K562 (cell line): ENCODE results near the gene ADAR. TPM values are rescaled to one million over a fixed set of nuclear protein-coding genes. Genes with fewer than 3 reads are reported as not detected.

Experiments used
- CHD7 ChIP-seq: fragments of 200-600 bp; sonication (generic); IDR thresholded peaks from one replicate; pipeline ENCODE4 v1.6.1; 2012; ENCODE audit warnings: mild to moderate bottlenecking, low read depth, low read length, inconsistent platforms
- FOXP1 ChIP-seq: sonication (generic); formaldehyde crosslinking; IDR thresholded peaks from 2 replicates; pipeline ENCODE4 v1.8.0; 2022; ENCODE audit warnings: mild to moderate bottlenecking, missing genetic modification reagents
- LCOR ChIP-seq: sonication (generic); formaldehyde crosslinking; IDR thresholded peaks from 2 replicates; pipeline ENCODE4 v1.8.0; 2022; ENCODE audit warnings: mild to moderate bottlenecking, missing genetic modification reagents
- MAFF ChIP-seq: IDR thresholded peaks from 2 replicates; pipeline ENCODE4 v1.6.1; 2012; ENCODE audit warnings: low read length, improper control_type of control experiment
- NR2C1 ChIP-seq, 2 experiments: fragments of 450-650 bp; IDR thresholded peaks; 2 replicates each; pipeline ENCODE4 v1.6.1; 2017; ENCODE audit warnings: mild to moderate bottlenecking in 2 of 2, antibody characterized with exemption in 1 of 2, inconsistent platforms in 1 of 2, missing compliant biosample characterization in 1 of 2, missing genetic modification characterization in 1 of 2
- STAG1 ChIP-seq: sonication (generic); formaldehyde crosslinking; IDR thresholded peaks from 2 replicates; pipeline ENCODE4 v1.5.0; 2020; ENCODE audit warnings: missing genetic modification reagents, borderline replicate concordance
- YBX1 ChIP-seq: fragments of 450-650 bp; IDR thresholded peaks from 2 replicates; pipeline ENCODE4 v1.7.1; 2016; ENCODE audit warnings: mild to moderate bottlenecking
- ZBTB34 ChIP-seq: fragments of 250-450 bp; sonication (Bioruptor Pico); IDR thresholded peaks from 2 replicates; pipeline ENCODE4 v1.8.0; 2021; ENCODE audit warnings: mild to moderate bottlenecking, moderate library complexity
- ZNF282 ChIP-seq: sonication (generic); formaldehyde crosslinking; IDR thresholded peaks from 2 replicates; pipeline ENCODE4 v1.8.1; 2023; ENCODE audit warnings: missing genetic modification reagents
- ZNF586 ChIP-seq: fragments of 450-650 bp; formaldehyde crosslinking; conservative IDR thresholded peaks from 2 replicates; pipeline ENCODE4 v1.4.0; 2020; ENCODE audit warnings: mild to moderate bottlenecking, moderate library complexity
- ZNF717 ChIP-seq: fragments of 250-450 bp; sonication (Bioruptor Pico); IDR thresholded peaks from 2 replicates; pipeline ENCODE4 v1.5.0; 2021
- polyA plus RNA-seq, 8 experiments: library from polyadenylated mRNA; depleted of rRNA in 4 of 8; stranded (reverse) in 5 of 8; unstranded in 3 of 8; fragments of >200 nt; fragmentation: Nextera tagmentation in 2 of 8; fragmentation: Illumina TruSeq in 1 of 8; extraction: Ambion mirVana in 2 of 8; extraction: Trizol in 1 of 8; gene quantifications; 2 replicates each; pipeline versions ENCODE4 v1.2.1 to v1.2.3, GENCODE V29; 2011 to 2014; ENCODE audit warnings: inconsistent platforms in 1 of 8, missing spikeins in 1 of 8
- total RNA-seq, 7 experiments: library from RNA; depleted of rRNA in 6 of 7; stranded (reverse); fragments of >200 nt in 6 of 7; fragmentation: Illumina TruSeq in 2 of 7; extraction: Trizol in 2 of 7; gene quantifications; 2 replicates each; pipeline versions ENCODE4 v1.2.1 to v1.2.3, GENCODE V29; 2011 to 2021; ENCODE audit warnings: low replicate concordance in 1 of 7

ADAR gene
- total and polyA plus RNA-seq, 9 of the 15 experiments (the other 6 are each of a cell fraction or from before 2014, with no cell fraction given), result 30.1 to 123 (median 60.2) TPM

- TF ChIP-seq ZNF586 (no peak), LCOR (no peak; the same call in 1 of the 2 replicates), ZBTB34 (CRISPR knock-in tag) (no peak), NR2C1 (IDR thresholded peaks at IDR 0.05) (no peak), NR2C1 (tag; IDR thresholded peaks at IDR 0.05) (no peak), CHD7 (no peak), ZNF282 (CRISPR knock-in tag) (peak; percentile 79; the same call in 1 of the 2 replicates), YBX1 (no peak), STAG1 (CRISPR knock-in tag) (peak; percentile 64), ZNF717 (CRISPR knock-in tag) (no peak), FOXP1 (CRISPR knock-in tag) (peak; percentile 93), MAFF (no peak)
Measured at GRCh38 chr1:154567386-154568156, 40.4 kb downstream of the ADAR start, which contains the start of gene CHRNB2 (continued).
